Activated CD4-positive, alpha-beta T cell treated with anti-CD3 and anti-CD28 coated beads for 24 hours (primary cell): ENCODE measurements around the gene COQ9.
"Not testable (repeated sequence)": the region's sequence is repeated elsewhere in the genome, so short reads cannot be mapped to it uniquely, and the experiment has no call there.

Experiments used
- DNase-seq, 2 donors: peaks; one replicate each; pipeline ENCODE4 v3.0.0-alpha.2; 2020; ENCODE audit warnings: low read depth in 2 of 2

Gene COQ9

DNA sequence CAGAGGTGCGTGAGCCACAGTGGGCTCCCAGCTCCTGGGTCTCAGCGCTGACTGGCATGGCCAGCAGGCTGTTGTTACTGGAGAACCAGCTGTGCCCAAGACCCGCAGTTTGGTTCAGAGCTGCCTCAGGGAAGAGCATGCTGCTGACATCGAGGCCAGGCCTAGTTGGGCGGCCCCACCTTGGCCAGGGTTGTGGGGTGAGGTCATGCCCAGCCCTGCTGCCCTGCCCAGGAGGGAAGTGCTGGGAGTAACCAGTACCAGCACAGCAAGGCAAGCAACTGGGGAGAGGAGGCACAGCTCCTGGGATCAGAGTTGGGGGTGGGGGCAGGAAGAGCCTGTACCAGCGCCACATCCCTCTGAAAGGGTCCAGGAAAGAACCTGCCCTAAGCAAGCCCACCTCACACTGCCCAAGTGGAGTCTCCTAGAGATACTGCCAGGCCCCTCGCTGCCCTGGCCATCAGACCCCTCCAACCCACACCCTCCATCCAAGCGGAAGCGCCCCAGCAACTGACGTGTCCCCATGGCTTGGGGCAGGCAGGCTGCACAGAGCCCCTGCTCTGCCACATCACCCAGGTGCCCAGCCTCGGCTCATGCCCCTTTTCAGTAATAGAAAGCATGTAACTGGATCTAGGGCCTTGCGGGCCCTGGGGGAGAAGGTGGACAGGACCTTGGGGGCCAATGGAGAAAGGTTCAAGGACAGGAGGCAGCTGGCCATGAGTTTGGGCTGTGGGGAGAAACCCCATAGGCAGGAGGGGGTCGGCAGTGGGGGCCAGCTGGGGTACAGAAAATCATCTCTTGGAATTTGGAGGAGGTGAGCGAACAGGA, 38.0 kb downstream of the COQ9 start:
- no peak for DNase-seq

- peak; percentile 73 to 74 for DNase-seq
Observed at GRCh38 chr16:57485916-57486857, 38.9 kb downstream of the COQ9 start, which contains the start of gene DOK4. Gene DOK4 (minus strand): TSS chr16:57486493. CDS start chr16:57479507, 6,986 bp downstream.

DNA sequence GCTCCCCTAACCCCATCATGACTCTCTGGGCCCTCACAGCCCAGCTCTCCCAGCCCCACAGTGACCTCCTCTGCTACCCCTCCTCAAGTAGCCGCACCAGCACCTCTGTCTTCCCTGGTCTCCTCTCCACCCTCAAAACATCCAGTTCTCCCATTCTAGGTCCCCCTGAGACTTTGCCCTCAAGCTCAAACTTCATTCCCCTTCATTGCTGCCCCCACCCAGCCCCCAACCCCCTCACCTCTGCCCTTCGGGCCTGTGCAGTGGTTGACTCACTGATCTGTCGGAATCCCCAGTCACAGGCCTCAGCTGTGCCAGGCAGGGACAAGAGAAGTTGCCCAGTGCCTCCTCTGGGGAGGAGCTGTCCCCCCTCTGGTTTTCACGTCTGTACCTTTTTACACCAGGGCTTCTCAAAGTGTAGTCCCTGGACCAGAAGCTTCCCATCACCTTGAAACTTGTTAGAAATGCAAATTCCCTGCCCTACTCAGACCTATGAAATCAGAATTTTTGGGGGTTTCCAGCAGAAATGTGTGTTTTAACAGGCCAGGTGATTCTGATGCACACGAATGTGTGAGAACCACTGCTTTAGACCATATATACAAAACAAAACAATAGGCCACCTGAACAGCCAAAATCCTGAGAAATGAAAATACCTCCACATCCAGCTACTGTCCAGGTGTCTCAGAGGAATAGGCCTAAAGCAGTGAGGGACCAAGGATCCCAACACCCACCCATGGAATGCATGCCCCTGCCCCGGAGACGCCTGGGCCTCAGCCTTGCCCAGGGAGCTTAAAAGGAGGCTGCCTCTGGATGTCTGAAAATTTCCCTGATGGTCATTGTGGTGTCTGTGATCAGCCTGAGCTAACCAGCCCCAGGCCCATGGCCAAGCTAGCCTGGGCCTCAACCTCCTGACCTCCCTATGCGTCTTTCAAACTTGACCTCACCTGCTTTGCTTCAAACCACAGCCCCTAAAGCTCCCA, 39.9 kb downstream of the COQ9 start:
- DNase-seq = no peak

- no peak for DNase-seq
Observed at GRCh38 chr16:57489229-57489628, 42.0 kb downstream of the COQ9 start.

DNA sequence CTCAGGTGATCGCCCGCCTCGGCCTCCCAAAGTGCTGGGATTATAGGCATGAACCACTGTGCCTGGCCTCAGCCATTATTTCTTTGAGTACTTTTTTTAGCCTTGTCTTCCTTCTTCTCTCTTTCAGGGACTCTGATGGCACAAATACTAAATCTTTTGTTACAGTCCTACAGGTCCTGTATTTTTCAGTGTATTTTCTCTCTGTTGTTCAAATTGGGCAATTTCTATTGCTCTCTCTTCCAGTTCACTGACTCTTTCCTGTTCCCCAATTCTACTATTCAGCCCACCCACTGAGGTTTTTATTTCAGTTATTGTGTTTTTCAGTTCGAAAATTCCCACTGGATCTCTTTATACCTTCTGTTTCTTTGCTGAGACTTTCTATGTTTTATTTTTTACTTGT, 46.5 kb downstream of the COQ9 start:
- DNase-seq = no peak

DNA sequence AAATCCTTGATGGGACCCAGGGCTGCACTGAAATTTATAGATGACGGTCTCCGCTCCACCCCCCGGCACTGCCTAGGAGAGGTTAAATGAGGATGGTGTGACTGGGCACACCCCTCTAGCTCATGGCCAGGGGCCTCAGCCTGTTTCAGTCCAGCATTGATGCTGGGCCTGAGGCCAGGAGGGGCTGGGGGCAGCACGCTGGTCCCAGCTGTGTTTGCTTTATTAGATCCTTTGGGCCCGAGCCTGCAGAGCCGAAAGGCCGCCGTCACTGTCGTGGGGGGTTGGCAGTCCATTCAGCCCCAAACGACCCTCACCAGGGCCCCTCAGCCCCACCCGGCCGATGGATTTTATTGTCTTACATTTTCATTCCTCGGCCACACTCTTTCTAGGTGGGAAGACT, 49.8 kb downstream of the COQ9 start:
- DNase-seq = no peak

- DNase-seq = no peak
Observed at GRCh38 chr16:57498031-57498430, 50.8 kb downstream of the COQ9 start.

DNA sequence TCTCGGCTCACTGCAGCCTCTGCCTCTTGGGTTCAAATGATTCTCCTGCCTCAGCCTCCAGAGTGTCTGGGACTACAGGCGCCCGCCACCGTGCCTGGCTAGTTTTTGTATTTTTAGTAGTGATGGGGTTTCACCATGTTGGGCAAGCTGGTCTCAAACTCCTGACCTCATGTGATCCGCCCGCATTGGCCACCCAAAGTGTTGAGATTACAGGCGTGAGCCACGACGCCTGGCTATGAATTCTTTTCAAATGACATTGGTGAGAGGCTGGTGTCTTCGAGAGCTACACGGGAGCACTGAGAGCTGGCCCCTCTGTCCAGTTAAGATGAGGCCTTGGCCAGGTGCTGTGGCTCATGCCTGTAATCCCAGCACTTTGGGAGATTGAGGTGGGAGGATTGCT, 52.7 kb downstream of the COQ9 start:
- DNase-seq = not testable (repeated sequence)

- DNase-seq = no peak
Observed at GRCh38 chr16:57500578-57501111, 53.4 kb downstream of the COQ9 start.

- no peak for DNase-seq
Observed at GRCh38 chr16:57501492-57501891, 54.2 kb downstream of the COQ9 start.

- no peak for DNase-seq
Observed at GRCh38 chr16:57502048-57502775, 54.9 kb downstream of the COQ9 start.

GRCh38 chr16:57503366-57503765, 56.1 kb downstream of the COQ9 start:
- DNase-seq = no peak

DNA sequence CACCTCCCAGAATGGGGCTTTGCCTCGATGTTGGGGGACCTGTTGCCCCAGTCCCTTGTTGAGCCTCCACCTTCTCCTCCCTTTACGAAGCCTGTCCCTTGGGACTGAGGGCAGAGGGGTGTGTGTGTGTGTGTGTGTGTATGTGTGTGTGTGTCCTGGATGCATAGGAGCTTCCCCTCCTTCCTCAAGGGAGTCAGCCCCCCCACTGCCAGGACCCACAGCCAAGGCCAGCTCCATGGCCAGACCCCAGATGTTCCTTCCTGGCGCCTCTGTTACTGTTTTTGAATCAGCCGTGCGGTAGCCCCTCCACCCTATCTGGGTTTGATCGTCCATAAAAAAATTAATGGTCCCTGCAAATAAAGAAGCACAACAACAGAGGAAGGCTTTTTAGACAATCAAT, 56.7 kb downstream of the COQ9 start:
- DNase-seq = no peak

- DNase-seq = no peak
Observed at GRCh38 chr16:57504491-57504890, 57.2 kb downstream of the COQ9 start.

DNA sequence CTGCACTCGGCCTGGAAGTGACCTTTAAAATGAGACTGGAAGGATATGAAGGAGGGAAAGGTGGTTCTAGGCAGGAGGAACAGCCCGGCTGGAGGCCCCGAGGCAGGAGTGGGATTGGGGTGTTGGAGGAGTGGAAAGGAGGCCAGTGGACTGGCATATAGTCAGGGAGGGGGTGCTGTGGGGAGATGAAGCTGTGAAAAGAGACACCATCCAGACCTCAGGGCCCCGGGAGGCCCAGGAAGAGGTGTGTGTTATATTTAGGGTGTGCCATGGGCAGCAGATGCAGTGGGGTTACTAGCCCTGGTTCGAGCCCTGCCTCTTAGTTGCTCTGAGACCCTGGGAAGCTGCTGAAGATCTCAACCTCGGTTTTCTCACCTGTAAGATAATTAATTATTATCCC, 57.9 kb downstream of the COQ9 start:
- DNase-seq = no peak

GRCh38 chr16:57507136-57508034, 60.1 kb downstream of the COQ9 start:
- DNase-seq = no peak

DNA sequence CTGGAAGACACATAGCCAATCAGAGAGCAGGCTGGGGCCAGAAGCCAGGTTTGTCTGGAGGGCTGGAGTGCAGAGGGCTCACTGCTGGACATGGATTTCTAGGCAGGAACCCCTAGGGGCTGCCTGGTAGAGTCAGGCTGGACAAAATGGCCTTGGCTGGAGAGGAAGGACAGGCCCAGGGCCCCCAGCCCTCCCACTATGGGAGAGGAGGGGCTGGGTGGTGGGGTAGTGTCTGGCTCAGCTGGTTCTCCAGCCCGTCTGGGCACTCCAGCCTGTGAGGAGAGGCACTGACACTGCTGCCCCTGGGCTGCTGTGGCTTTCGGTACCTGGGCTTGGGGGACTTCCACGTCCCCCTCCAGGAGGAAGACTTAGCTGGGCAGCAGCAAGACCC, 60.8 kb downstream of the COQ9 start:
- DNase-seq = no peak

DNA sequence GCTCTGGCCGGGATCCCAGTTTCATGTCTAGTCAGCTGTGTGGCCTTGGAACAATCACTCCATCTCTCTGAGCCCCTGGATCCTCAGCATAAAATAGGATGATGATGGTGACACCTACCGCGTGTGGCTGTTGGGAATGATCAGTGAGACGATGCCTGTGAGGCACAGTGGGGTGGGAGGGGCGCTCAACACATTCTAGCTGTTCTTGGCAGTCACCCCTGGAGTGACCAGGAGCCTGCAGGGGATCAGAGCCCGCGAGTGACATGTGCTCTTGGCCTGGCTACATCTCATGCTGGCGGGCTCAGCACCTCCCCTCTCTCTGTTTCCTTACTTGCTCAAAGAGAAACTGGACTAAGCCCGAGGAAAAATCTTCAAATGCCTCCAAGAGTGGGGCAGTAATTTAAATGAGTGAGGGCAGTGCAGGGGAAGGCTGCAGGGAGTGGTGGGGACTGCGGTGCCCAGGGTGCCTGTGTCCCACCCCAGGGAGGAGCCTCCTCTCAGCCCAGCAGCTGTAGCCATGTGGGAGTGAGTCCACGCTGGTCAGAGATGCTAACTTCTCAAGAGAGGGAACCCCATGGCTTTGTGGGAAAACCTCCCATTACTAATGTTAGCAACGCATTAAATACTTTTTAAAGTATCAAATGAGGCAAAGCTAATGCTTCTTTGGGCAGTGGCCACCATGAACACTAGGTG, 62.1 kb downstream of the COQ9 start:
- DNase-seq = no peak
